EH (cell line): ENCODE results near the gene PRDX5.

ENCODE experiments used
- DNase-seq: peaks from one replicate; pipeline ENCODE4 v3.0.0-alpha.2; 2015; ENCODE audit warnings: low read depth

The PRDX5 gene

DNA sequence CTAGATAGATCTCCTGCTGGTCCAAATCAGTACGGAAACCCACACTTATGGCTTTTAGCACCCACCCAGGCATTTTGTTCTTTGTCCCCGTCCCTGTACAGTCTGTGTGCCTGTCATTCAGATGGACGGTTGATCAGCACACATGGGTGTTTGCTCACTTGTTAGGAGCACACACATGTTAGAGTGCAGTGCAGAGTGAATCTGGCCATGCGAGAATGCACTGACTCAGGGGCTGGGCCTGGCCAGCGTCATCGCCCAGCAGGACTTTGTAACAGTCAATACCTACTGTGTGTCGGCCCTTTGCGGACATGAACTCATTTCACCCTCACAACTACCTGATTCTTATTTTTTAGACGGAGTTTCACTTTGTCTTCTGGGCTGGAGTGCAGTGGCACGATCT is 44.4 kb downstream of the PRDX5 start:
- DNase-seq: no peak

DNA sequence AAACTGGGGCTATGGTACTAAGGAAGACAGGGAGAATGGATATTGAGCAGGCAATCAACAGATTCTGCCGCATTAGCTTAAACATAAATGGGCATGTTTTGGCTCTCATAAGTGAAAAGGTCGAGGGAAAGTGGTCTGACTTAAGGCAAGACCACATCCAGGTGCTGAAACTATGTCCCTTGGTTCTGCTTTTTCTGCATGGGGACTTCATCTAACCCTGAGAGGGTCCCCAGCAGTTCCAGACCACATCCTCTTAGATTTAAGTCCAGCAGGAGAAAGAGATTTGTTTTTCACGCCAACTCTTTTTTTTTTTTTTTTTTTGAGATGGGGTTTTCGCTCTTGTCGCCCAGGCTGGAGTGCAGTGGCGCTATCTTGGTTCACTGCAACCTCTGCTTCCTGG is 46.5 kb downstream of the PRDX5 start:
- no peak for DNase-seq

DNA sequence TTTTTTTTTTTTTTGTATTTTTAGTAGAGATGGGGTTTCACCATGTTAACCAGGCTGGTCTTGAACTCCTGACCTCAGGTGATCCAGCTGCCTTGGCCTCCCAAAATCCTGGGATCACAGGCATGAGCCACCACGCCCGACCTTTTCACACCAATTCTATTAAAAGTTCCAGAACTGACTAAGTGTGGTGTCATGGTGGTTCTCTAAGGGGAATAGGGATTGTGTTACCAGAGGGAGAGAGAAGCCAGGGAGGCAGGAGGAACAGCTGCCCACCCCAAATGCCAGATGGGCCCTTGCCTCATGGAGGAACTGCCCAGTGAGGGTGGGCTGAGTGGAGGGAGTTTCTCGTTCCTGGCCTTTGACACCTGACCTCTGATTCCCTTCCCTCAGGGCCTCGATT is 47.0 kb downstream of the PRDX5 start:
- DNase-seq: no peak

GRCh38 chr11:64366751-64367150 is 48.8 kb downstream of the PRDX5 start:
- DNase-seq: peak; percentile 36

DNA sequence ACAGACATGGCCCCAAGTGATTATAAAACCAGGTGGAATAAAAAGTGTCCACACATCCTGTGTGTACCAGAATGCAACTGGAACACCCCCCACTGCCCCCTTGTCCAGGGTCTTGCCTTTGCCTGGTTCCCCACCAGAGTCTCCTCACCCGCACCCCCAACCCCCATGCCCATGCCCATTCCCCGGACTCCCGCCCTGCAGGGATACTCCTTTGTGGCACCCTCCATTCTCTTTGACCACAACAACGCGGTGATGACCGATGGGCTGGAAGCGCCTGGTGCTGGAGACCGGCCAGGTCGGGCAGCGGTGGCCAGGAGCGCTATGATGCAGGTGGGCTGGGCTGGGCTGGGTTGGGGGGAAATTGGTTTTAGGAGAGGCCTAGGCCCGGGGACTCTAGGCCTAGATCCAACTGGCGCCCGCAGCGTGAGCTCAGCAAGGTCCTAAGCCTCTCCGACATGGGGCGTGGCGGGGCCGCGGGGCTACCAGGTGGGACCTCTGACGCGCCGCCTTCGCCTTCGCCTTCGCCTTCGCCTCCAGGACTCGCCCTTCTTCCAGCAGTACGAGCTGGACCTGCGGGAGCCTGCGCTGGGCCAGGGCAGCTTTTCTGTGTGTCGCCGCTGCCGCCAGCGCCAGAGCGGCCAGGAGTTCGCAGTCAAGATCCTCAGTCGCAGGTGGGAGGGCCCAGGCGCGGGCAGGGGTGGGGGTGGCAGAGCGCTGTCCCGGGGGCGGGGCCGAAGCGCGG is 50.2 kb downstream of the PRDX5 start:
- DNase-seq: no peak

- DNase-seq: no peak
These were observed 50.8 kb downstream of the PRDX5 start for GRCh38 chr11:64368673-64369074.

DNA sequence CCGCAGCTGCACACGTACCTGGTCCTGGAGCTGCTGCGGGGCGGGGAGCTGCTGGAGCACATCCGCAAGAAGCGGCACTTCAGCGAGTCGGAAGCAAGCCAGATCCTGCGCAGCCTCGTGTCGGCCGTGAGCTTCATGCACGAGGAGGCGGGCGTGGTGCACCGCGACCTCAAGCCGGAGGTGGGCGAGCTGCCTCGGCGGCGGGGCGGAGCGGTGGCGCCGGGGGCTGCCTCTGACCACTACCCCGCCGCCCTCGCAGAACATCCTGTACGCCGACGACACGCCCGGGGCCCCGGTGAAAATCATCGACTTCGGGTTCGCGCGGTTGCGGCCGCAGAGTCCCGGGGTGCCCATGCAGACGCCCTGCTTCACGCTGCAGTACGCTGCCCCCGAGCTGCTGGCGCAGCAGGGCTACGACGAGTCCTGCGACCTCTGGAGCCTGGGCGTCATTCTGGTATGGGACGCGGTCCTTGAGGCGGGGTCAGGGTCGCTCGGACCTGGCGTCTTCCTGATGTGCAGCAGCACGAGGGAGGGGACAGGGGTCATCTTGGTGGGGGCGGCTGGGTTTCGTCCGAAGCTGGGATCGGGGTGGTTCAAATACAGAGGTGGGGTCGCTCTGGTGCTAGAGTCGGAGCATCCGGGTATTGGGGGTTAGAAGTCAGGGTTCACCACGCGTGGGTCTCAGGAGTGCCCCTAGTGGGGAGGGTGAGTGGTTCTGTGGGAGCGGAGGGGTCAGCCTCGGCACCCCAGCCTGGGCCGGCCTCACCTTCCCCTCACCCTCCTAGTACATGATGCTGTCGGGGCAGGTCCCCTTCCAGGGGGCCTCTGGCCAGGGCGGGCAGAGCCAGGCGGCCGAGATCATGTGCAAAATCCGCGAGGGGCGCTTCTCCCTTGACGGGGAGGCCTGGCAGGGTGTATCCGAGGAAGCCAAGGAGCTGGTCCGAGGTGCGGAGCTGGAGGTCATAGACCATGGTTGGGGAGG is 51.8 kb downstream of the PRDX5 start:
- DNase-seq: no peak

GRCh38 chr11:64371201-64371600 is 53.3 kb downstream of the PRDX5 start:
- no peak for DNase-seq
